ENCODE data around the gene LHFPL3.
A peak's percentile ranks its signal among the peaks of the same experiment; 100 is the strongest.
"Not testable (repeated sequence)": the region's sequence is repeated elsewhere in the genome, so short reads cannot be mapped to it uniquely, and the experiment has no call there.

Gene LHFPL3

DNA sequence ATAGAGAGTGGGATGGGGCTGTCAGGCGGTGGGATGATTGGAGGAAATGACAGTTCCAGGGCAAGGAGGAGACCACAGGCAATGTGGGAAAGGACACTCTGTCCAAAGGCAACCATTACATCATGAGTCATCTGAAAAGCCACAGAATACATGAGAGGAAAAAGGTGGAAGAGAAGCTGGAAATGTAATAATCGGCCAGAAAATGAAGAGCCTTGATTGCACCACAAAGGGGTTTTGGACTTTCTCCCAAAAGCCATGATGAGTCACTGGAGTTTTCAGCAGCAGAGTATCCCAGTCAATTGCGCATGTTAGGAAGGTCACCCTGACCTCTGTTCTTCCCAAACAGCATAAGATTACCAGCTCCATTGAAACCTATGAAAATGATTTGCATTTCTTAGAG, 222.0 kb downstream of the LHFPL3 start:
- H3K4me3 ChIP-seq (ENCODE audit: low read depth, low read length): no peak overlapping the region
- no peak for DNase-seq (ENCODE audit: low read depth)
- TF ChIP-seq, protein P1, sequence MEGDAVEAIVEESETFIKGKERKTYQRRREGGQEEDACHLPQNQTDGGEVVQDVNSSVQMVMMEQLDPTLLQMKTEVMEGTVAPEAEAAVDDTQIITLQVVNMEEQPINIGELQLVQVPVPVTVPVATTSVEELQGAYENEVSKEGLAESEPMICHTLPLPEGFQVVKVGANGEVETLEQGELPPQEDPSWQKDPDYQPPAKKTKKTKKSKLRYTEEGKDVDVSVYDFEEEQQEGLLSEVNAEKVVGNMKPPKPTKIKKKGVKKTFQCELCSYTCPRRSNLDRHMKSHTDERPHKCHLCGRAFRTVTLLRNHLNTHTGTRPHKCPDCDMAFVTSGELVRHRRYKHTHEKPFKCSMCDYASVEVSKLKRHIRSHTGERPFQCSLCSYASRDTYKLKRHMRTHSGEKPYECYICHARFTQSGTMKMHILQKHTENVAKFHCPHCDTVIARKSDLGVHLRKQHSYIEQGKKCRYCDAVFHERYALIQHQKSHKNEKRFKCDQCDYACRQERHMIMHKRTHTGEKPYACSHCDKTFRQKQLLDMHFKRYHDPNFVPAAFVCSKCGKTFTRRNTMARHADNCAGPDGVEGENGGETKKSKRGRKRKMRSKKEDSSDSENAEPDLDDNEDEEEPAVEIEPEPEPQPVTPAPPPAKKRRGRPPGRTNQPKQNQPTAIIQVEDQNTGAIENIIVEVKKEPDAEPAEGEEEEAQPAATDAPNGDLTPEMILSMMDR (IDR thresholded peaks at IDR 0.05; ENCODE audit: low read depth, low read length, missing control alignments): no peak

DNA sequence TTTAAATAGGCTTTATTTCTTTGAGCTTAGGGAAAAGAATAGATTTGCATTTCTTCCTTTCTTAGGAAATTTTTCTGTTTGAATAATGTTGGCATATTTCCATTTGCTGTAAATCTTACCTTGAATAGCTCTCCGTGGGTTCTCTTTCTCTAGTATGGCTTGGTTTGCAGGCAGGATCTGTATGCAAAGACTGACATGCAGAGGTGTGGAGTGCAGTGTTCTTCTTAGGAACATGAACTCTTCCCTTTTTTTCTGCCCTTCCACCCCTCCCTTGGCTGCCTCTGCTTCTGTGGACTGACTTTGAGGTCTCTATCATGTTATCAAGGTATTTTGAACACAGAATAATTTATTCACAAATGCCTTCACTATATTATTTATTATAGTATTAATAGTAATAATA, 222.8 kb downstream of the LHFPL3 start:
- H3K4me3 ChIP-seq (ENCODE audit: low read depth, low read length): no peak overlapping the region
- DNase-seq (ENCODE audit: low read depth): no peak
- TF ChIP-seq, protein P1 (IDR thresholded peaks at IDR 0.05; ENCODE audit: low read depth, low read length, missing control alignments): no peak

DNA sequence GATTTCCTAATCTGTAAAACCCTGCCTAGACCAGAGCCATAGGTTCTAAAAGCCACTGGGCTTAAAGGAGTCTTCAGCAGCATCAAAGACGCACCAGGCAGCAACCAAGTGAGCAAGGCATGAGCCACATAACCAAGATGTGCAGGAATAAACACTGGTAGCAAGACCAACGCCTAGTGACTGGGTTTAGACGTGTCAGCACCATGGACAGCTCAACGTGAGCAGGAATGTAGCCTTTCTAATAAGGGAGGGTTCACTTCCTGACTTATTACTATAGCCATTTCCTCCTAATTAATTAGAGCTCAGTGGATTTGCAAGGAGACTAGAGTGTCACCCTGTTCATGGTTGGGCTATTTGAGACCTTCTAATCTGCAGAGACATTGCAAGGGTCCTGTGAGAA, 223.7 kb downstream of the LHFPL3 start:
- TF ChIP-seq, protein P1 (IDR thresholded peaks at IDR 0.05; ENCODE audit: low read depth, low read length, missing control alignments): no peak
- no peak overlapping the region for H3K4me3 ChIP-seq (ENCODE audit: low read depth, low read length)
- peak; percentile 2 for DNase-seq (ENCODE audit: low read depth)

- DNase-seq (ENCODE audit: low read depth): no peak
- no peak overlapping the region for H3K4me3 ChIP-seq (ENCODE audit: low read depth, low read length)
- TF ChIP-seq, protein P1 (IDR thresholded peaks at IDR 0.05; ENCODE audit: low read depth, low read length, missing control alignments): no peak
These were observed 224.7 kb downstream of the LHFPL3 start for GRCh38 chr7:104553074-104553473.

- not testable (repeated sequence) for DNase-seq (ENCODE audit: low read depth); H3K4me3 ChIP-seq (ENCODE audit: low read depth, low read length)
These were observed 235.0 kb downstream of the LHFPL3 start for GRCh38 chr7:104563350-104563901.

GRCh38 chr7:104569751-104570150, 241.3 kb downstream of the LHFPL3 start:
- TF ChIP-seq, protein P1 (IDR thresholded peaks at IDR 0.05; ENCODE audit: low read depth, low read length, missing control alignments): no peak
- DNase-seq (ENCODE audit: low read depth): no peak

GRCh38 chr7:104572554-104572953, 244.2 kb downstream of the LHFPL3 start:
- no peak for DNase-seq (ENCODE audit: low read depth)
- H3K4me3 ChIP-seq (ENCODE audit: low read depth, low read length): no peak overlapping the region
- TF ChIP-seq, protein P1 (IDR thresholded peaks at IDR 0.05; ENCODE audit: low read depth, low read length, missing control alignments): no peak

More at GRCh38 chr7:104569751-104570150, 241.3 kb downstream of the LHFPL3 start:
- H3K4me3 ChIP-seq (ENCODE audit: low read depth, low read length): no peak overlapping the region

Data from GM12864 (cell line).